Gastroesophageal sphincter (tissue), 3 donors: Measurements from ENCODE around the gene SNX15.

ENCODE experiments used
- POLR2A ChIP-seq, 2 donors: fragments of 450-650 bp; IDR thresholded peaks; one replicate each; pipeline ENCODE4 v1.6.1; 2017; ENCODE audit warnings: antibody characterized with exemption in 2 of 2, mild to moderate bottlenecking in 2 of 2, moderate library complexity in 1 of 2
- POLR2AphosphoS5 ChIP-seq: sonication (generic); formaldehyde crosslinking; IDR thresholded peaks from one replicate; pipeline ENCODE4 v1.6.1; 2017; ENCODE audit warnings: antibody characterized with exemption
- TF ChIP-seq, protein P1 (sequence below), 4 experiments: fragments of 200-600 bp in 2 of 4; fragments of 450-650 bp in 2 of 4; sonication (generic) in 1 of 4; IDR thresholded peaks; one replicate each; pipeline ENCODE4 v1.5.1; 2017 to 2019; ENCODE audit warnings: antibody characterized with exemption in 4 of 4, mild to moderate bottlenecking in 2 of 4, moderate library complexity in 2 of 4

DNA sequence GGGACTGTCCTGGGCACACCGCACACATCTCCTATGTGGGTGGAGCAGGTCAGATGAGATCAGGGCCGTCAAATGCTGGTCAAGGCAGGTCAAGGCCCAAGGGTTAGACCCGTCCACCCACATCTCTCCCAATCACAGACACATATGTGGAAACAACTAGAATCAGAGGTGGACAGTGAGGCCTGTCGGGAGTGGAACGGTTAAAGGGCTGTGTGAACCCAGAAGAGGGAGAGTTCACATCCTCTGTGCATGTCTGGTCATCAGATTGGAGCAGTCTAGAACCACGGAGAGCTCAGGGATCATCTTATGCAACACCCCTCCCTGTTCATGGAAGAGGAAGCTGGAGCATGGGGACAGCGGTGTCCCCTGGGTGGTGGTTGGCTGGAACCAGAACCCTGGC, 7.4 kb upstream of the SNX15 start:
- TF ChIP-seq, protein P1, sequence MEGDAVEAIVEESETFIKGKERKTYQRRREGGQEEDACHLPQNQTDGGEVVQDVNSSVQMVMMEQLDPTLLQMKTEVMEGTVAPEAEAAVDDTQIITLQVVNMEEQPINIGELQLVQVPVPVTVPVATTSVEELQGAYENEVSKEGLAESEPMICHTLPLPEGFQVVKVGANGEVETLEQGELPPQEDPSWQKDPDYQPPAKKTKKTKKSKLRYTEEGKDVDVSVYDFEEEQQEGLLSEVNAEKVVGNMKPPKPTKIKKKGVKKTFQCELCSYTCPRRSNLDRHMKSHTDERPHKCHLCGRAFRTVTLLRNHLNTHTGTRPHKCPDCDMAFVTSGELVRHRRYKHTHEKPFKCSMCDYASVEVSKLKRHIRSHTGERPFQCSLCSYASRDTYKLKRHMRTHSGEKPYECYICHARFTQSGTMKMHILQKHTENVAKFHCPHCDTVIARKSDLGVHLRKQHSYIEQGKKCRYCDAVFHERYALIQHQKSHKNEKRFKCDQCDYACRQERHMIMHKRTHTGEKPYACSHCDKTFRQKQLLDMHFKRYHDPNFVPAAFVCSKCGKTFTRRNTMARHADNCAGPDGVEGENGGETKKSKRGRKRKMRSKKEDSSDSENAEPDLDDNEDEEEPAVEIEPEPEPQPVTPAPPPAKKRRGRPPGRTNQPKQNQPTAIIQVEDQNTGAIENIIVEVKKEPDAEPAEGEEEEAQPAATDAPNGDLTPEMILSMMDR (IDR thresholded peaks at IDR 0.05) = no peak
- TF ChIP-seq POLR2AphosphoS5 = no peak
- no peak for TF ChIP-seq POLR2A (IDR thresholded peaks at IDR 0.05)
